Measurements from ENCODE around the gene EAPP.
"Not testable (repeated sequence)": the region's sequence is repeated elsewhere in the genome, so short reads cannot be mapped to it uniquely, and the experiment has no call there.

EAPP gene

DNA sequence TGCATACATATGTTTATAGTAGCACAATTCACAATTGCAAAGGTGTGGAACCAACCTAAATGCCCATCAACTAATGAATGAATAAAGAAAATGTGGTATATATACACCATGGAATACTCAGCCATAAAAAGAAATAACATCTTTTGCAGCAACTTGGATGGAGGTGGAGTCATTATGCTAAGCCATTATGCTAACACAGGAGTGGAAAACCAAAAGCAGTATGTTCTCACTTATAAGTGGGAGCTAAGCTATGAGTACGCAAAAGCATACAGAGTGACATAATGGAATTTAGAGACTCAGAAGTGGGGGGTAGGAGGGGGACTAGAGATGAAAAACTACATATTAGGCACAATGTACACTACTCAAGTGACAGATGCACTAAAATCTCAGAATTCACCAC is 61.2 kb downstream of the EAPP start:
- DNase-seq, result no peak

GRCh38 chr14:34476036-34476435 is 63.5 kb downstream of the EAPP start:
- DNase-seq, result not testable (repeated sequence)

- DNase-seq, result no peak
These were observed 64.3 kb downstream of the EAPP start for GRCh38 chr14:34475163-34475562.

- no peak for DNase-seq
These were observed 65.3 kb downstream of the EAPP start for GRCh38 chr14:34474187-34474679.

DNA sequence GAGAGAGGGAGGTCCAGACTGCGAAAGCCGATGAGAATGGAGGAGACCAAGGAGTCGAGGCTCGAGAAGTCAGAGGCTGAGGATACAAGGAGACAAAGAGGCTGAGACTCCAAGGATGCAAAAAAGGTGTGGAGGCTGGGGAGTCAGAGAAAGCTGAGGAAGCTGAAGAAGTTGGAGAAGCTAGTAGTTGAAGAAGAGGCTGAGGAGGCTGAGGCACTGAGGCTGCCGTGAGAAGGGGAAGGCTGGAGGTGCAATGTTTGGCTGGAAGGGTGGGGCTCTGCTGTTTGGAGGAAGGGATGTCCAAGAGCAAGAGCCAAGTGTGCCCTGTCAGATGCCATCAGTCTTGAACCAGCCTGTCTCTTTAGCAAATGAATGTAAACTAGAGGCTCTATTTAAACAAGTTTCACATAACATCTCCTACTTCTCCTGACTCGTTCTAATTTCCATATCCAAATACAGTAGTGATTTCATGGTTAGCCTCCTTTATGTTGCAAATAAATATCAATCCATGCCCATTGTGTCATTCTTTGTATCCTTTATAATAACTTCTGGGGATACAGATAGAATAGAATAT is 66.7 kb downstream of the EAPP start:
- no peak for DNase-seq

- DNase-seq, result no peak
These were observed 69.2 kb downstream of the EAPP start for GRCh38 chr14:34470319-34470718.

GRCh38 chr14:34466691-34467090 is 72.8 kb downstream of the EAPP start:
- DNase-seq, result no peak

Data from bone marrow (tissue), 2 donors.